ENCODE measurements around the gene NPC1L1. TPM values are rescaled to one million over a fixed set of nuclear protein-coding genes. Genes with fewer than 3 reads are reported as not detected.

The NPC1L1 gene
- total RNA-seq, 2 experiments from 2014 or later: not detected

- POLR2A ChIA-PET: no interaction called here
- H3K4me1 Mint-ChIP-seq: peaks cover 65% of the 10 kb centered on the region
These were observed 55.1 kb downstream of the NPC1L1 start for GRCh38 chr7:44486001-44486400.

GRCh38 chr7:44484482-44485313 is 56.4 kb downstream of the NPC1L1 start:
- peaks cover 17% of the 10 kb centered on the region for H3K9me3 Mint-ChIP-seq
- H3K4me3 Mint-ChIP-seq: no peak overlapping the region
- DNase-seq: no peak
- no peak overlapping the region for H3K27ac Mint-ChIP-seq
- peaks cover 68% of the 10 kb centered on the region for H3K4me1 Mint-ChIP-seq
- peaks cover 72% of the 10 kb centered on the region for H3K36me3 Mint-ChIP-seq (ENCODE audit: low read depth)
- ChIA-PET POLR2A (no interaction called here), CTCF (interaction anchor here (1.1 to 1.2 kb wide), 2 partner anchors 9 kb away, joined by 4 read pairs; no protein-coding TSS in a partner anchor)
- no peaks in the 10 kb centered on the region for H3K27me3 Mint-ChIP-seq

More at GRCh38 chr7:44486001-44486400, 55.1 kb downstream of the NPC1L1 start:
- Mint-ChIP-seq H3K27me3 (no peaks in the 10 kb centered on the region), H3K9me3 (peaks cover 17% of the 10 kb centered on the region), H3K36me3 (ENCODE audit: low read depth) (peaks cover 64% of the 10 kb centered on the region), H3K27ac (no peak overlapping the region), H3K4me3 (no peak overlapping the region)
- DNase-seq: no peak
- CTCF ChIA-PET: no interaction called here

GRCh38 chr7:44482502-44483485 is 58.3 kb downstream of the NPC1L1 start:
- Mint-ChIP-seq H3K36me3 (ENCODE audit: low read depth) (peaks cover 76% of the 10 kb centered on the region), H3K4me1 (peaks cover 57% of the 10 kb centered on the region), H3K9me3 (peaks cover 21% of the 10 kb centered on the region), H3K4me3 (no peak overlapping the region), H3K27me3 (no peaks in the 10 kb centered on the region), H3K27ac (no peak overlapping the region)
- CTCF ChIA-PET: no interaction called here
- DNase-seq: no peak
- POLR2A ChIA-PET: no interaction called here

- DNase-seq: no peak
- H3K36me3 Mint-ChIP-seq (ENCODE audit: low read depth): peaks cover 71% of the 10 kb centered on the region
- H3K4me1 Mint-ChIP-seq: peaks cover 36% of the 10 kb centered on the region
- ChIA-PET CTCF (interaction anchor here (0.5 to 1.8 kb wide), 9 partner anchors 10 to 598 kb away, joined by 3 to 5 read pairs (median 3); partner anchors contain the start of gene NUDCD3), POLR2A (no interaction called here)
- H3K9me3 Mint-ChIP-seq: peaks cover 12% of the 10 kb centered on the region
- no peak overlapping the region for H3K27ac Mint-ChIP-seq
- H3K27me3 Mint-ChIP-seq: no peaks in the 10 kb centered on the region
- H3K4me3 Mint-ChIP-seq: no peak overlapping the region
These were observed 63.2 kb downstream of the NPC1L1 start for GRCh38 chr7:44477938-44478337.

- Mint-ChIP-seq H3K27ac (no peak overlapping the region), H3K27me3 (no peaks in the 10 kb centered on the region), H3K9me3 (peaks cover 6% of the 10 kb centered on the region), H3K4me1 (peaks cover 31% of the 10 kb centered on the region), H3K4me3 (no peak overlapping the region), H3K36me3 (ENCODE audit: low read depth) (peaks cover 69% of the 10 kb centered on the region)
- POLR2A ChIA-PET: no interaction called here
- CTCF ChIA-PET: interaction anchor here (0.5 to 1.8 kb wide), 9 partner anchors 9 to 598 kb away, joined by 3 to 5 read pairs (median 3); partner anchors contain the start of gene NUDCD3
- DNase-seq: peak; percentile 69
These were observed 63.9 kb downstream of the NPC1L1 start for GRCh38 chr7:44477063-44477830.

- H3K36me3 Mint-ChIP-seq (ENCODE audit: low read depth): peaks cover 67% of the 10 kb centered on the region
- H3K27me3 Mint-ChIP-seq: no peaks in the 10 kb centered on the region
- H3K9me3 Mint-ChIP-seq: peaks cover 3% of the 10 kb centered on the region
- no peak for DNase-seq
- ChIA-PET POLR2A (no interaction called here), CTCF (interaction anchor here (0.9 to 1.8 kb wide), 3 partner anchors 8 to 236 kb away, joined by 3 to 5 read pairs (median 4); no protein-coding TSS in a partner anchor)
- peaks cover 30% of the 10 kb centered on the region for H3K4me1 Mint-ChIP-seq
- no peak overlapping the region for H3K4me3 Mint-ChIP-seq
- H3K27ac Mint-ChIP-seq: peak overlapping the region; percentile 14
These were observed 64.8 kb downstream of the NPC1L1 start for GRCh38 chr7:44476313-44476712.

GRCh38 chr7:44473295-44473694 is 67.8 kb downstream of the NPC1L1 start:
- POLR2A ChIA-PET: no interaction called here
- no peaks in the 10 kb centered on the region for H3K9me3 Mint-ChIP-seq
- DNase-seq: no peak
- peaks cover 60% of the 10 kb centered on the region for H3K36me3 Mint-ChIP-seq (ENCODE audit: low read depth)
- CTCF ChIA-PET: interaction anchor here (1.3 kb wide), 1 partner anchor 12 kb away, joined by 3 read pairs; no protein-coding TSS in a partner anchor
- H3K4me1 Mint-ChIP-seq: peaks cover 35% of the 10 kb centered on the region
- H3K27me3 Mint-ChIP-seq: no peaks in the 10 kb centered on the region
- H3K27ac Mint-ChIP-seq: no peak overlapping the region
- no peak overlapping the region for H3K4me3 Mint-ChIP-seq

- Mint-ChIP-seq H3K9me3 (no peaks in the 10 kb centered on the region), H3K36me3 (ENCODE audit: low read depth) (peaks cover 59% of the 10 kb centered on the region), H3K27ac (no peak overlapping the region), H3K27me3 (no peaks in the 10 kb centered on the region), H3K4me3 (no peak overlapping the region), H3K4me1 (peaks cover 36% of the 10 kb centered on the region)
- DNase-seq: no peak
- POLR2A ChIA-PET: no interaction called here
- CTCF ChIA-PET: interaction anchor here (1.3 kb wide), 1 partner anchor 12 kb away, joined by 3 read pairs; no protein-coding TSS in a partner anchor
These were observed 68.3 kb downstream of the NPC1L1 start for GRCh38 chr7:44472843-44473242.

GRCh38 chr7:44471850-44472249 is 69.3 kb downstream of the NPC1L1 start:
- Mint-ChIP-seq H3K27ac (no peak overlapping the region), H3K9me3 (no peaks in the 10 kb centered on the region)

GRCh38 chr7:44471436-44471835 is 69.7 kb downstream of the NPC1L1 start:
- peaks cover 33% of the 10 kb centered on the region for H3K4me1 Mint-ChIP-seq
- no peaks in the 10 kb centered on the region for H3K27me3 Mint-ChIP-seq
- H3K4me3 Mint-ChIP-seq: no peak overlapping the region
- peaks cover 59% of the 10 kb centered on the region for H3K36me3 Mint-ChIP-seq (ENCODE audit: low read depth)
- CTCF ChIA-PET: no interaction called here
- POLR2A ChIA-PET: no interaction called here
- no peaks in the 10 kb centered on the region for H3K9me3 Mint-ChIP-seq
- DNase-seq: no peak
- no peak overlapping the region for H3K27ac Mint-ChIP-seq

More at GRCh38 chr7:44471850-44472249, 69.3 kb downstream of the NPC1L1 start:
- ChIA-PET POLR2A (no interaction called here), CTCF (no interaction called here)
- no peaks in the 10 kb centered on the region for H3K27me3 Mint-ChIP-seq
- H3K4me3 Mint-ChIP-seq: no peak overlapping the region
- H3K36me3 Mint-ChIP-seq (ENCODE audit: low read depth): peaks cover 63% of the 10 kb centered on the region
- no peak for DNase-seq
- peaks cover 33% of the 10 kb centered on the region for H3K4me1 Mint-ChIP-seq

GRCh38 chr7:44470628-44471245 is 70.4 kb downstream of the NPC1L1 start:
- Mint-ChIP-seq H3K27ac (no peak overlapping the region), H3K27me3 (no peaks in the 10 kb centered on the region), H3K36me3 (ENCODE audit: low read depth) (peaks cover 59% of the 10 kb centered on the region), H3K4me1 (peaks cover 39% of the 10 kb centered on the region), H3K4me3 (no peak overlapping the region), H3K9me3 (no peaks in the 10 kb centered on the region)
- DNase-seq: no peak
- POLR2A ChIA-PET: no interaction called here
- CTCF ChIA-PET: interaction anchor here (1.1 kb wide), 1 partner anchor 19 kb away, joined by 3 read pairs; no protein-coding TSS in a partner anchor

GRCh38 chr7:44470135-44470479 is 71.0 kb downstream of the NPC1L1 start:
- Mint-ChIP-seq H3K4me3 (no peak overlapping the region), H3K27me3 (no peaks in the 10 kb centered on the region), H3K36me3 (ENCODE audit: low read depth) (peaks cover 66% of the 10 kb centered on the region), H3K9me3 (no peaks in the 10 kb centered on the region), H3K4me1 (peaks cover 44% of the 10 kb centered on the region), H3K27ac (no peak overlapping the region)
- ChIA-PET CTCF (interaction anchor here (0.6 to 1.1 kb wide), 4 partner anchors 19 to 503 kb away, joined by 3 to 7 read pairs (median 5); no protein-coding TSS in a partner anchor), POLR2A (no interaction called here)
- no peak for DNase-seq

All from activated CD4-positive, alpha-beta T cell treated with anti-CD3 and anti-CD28 coated beads, Interleukin-2, amount 10 ng/mL, durations not matched to agents 7 days and 5 days (primary cell).